ENCODE results near the gene SYPL2.
"Not testable (repeated sequence)": the region's sequence is repeated elsewhere in the genome, so short reads cannot be mapped to it uniquely, and the experiment has no call there.

The SYPL2 gene

GRCh38 chr1:109468903-109469302 lies 2.6 kb downstream of the SYPL2 start:
- no peak overlapping the region for H3K4me3 ChIP-seq (ENCODE audit: low read depth, low read length)

- H3K4me3 ChIP-seq (ENCODE audit: low read depth, low read length), result no peak overlapping the region
Measured at GRCh38 chr1:109470245-109470644, 3.9 kb downstream of the SYPL2 start.

GRCh38 chr1:109472779-109473178 lies 6.4 kb downstream of the SYPL2 start:
- H3K4me3 ChIP-seq (ENCODE audit: low read depth, low read length), result no peak overlapping the region

- not testable (repeated sequence) for H3K4me3 ChIP-seq (ENCODE audit: low read depth, low read length)
Measured at GRCh38 chr1:109473284-109474057, 7.1 kb downstream of the SYPL2 start.

- H3K4me3 ChIP-seq (ENCODE audit: low read depth, low read length), result no peak overlapping the region
Measured at GRCh38 chr1:109474697-109475096, 8.4 kb downstream of the SYPL2 start.

- no peak overlapping the region for H3K4me3 ChIP-seq (ENCODE audit: low read depth, low read length)
Measured at GRCh38 chr1:109475261-109475660, 8.9 kb downstream of the SYPL2 start.

- H3K4me3 ChIP-seq (ENCODE audit: low read depth, low read length), result no peak overlapping the region
Measured at GRCh38 chr1:109476825-109477224, 10.5 kb downstream of the SYPL2 start.

GRCh38 chr1:109477821-109478220 lies 11.5 kb downstream of the SYPL2 start:
- no peak overlapping the region for H3K4me3 ChIP-seq (ENCODE audit: low read depth, low read length)

GRCh38 chr1:109478806-109479205 lies 12.5 kb downstream of the SYPL2 start:
- no peak overlapping the region for H3K4me3 ChIP-seq (ENCODE audit: low read depth, low read length)

- H3K4me3 ChIP-seq (ENCODE audit: low read depth, low read length), result no peak overlapping the region
Measured at GRCh38 chr1:109479311-109479710, 13.0 kb downstream of the SYPL2 start.

- no peak overlapping the region for H3K4me3 ChIP-seq (ENCODE audit: low read depth, low read length)
Measured at GRCh38 chr1:109479901-109480300, 13.6 kb downstream of the SYPL2 start.

GRCh38 chr1:109481646-109482045 lies 15.3 kb downstream of the SYPL2 start:
- H3K4me3 ChIP-seq (ENCODE audit: low read depth, low read length), result no peak overlapping the region

GRCh38 chr1:109482242-109482641 lies 15.9 kb downstream of the SYPL2 start:
- H3K4me3 ChIP-seq (ENCODE audit: low read depth, low read length), result no peak overlapping the region

- peak overlapping the region; percentile 53 for H3K4me3 ChIP-seq (ENCODE audit: low read depth, low read length)
Measured at GRCh38 chr1:109482791-109483671, 16.7 kb downstream of the SYPL2 start.

- H3K4me3 ChIP-seq (ENCODE audit: low read depth, low read length), result peak within 1 kb of the TSS; percentile 79
Measured at GRCh38 chr1:109483672-109484518, 17.5 kb downstream of the SYPL2 start, which contains the start of gene ATXN7L2. ATXN7L2 (plus strand) TSS chr1:109483905; CDS start chr1:109483954, 49 bp downstream.

- peak overlapping the region; percentile 79 for H3K4me3 ChIP-seq (ENCODE audit: low read depth, low read length)
Measured at GRCh38 chr1:109484519-109484975, 18.2 kb downstream of the SYPL2 start.

GRCh38 chr1:109485001-109485400 lies 18.7 kb downstream of the SYPL2 start:
- H3K4me3 ChIP-seq (ENCODE audit: low read depth, low read length), result peak overlapping the region; percentile 79

- no peak overlapping the region for H3K4me3 ChIP-seq (ENCODE audit: low read depth, low read length)
Measured at GRCh38 chr1:109487261-109487660, 20.9 kb downstream of the SYPL2 start.

GRCh38 chr1:109488201-109488600 lies 21.9 kb downstream of the SYPL2 start:
- H3K4me3 ChIP-seq (ENCODE audit: low read depth, low read length), result no peak overlapping the region

- no peak overlapping the region for H3K4me3 ChIP-seq (ENCODE audit: low read depth, low read length)
Measured at GRCh38 chr1:109488696-109489095, 22.4 kb downstream of the SYPL2 start.
